Measurements from ENCODE around the gene ITGAE. TPM values are rescaled to one million over a fixed set of nuclear protein-coding genes. Genes with fewer than 3 reads are reported as not detected.
"Not testable (repeated sequence)": the region's sequence is repeated elsewhere in the genome, so short reads cannot be mapped to it uniquely, and the experiment has no call there.

ITGAE gene
- total RNA-seq, 1 experiment from 2014 or later, result 63.4 TPM

DNA sequence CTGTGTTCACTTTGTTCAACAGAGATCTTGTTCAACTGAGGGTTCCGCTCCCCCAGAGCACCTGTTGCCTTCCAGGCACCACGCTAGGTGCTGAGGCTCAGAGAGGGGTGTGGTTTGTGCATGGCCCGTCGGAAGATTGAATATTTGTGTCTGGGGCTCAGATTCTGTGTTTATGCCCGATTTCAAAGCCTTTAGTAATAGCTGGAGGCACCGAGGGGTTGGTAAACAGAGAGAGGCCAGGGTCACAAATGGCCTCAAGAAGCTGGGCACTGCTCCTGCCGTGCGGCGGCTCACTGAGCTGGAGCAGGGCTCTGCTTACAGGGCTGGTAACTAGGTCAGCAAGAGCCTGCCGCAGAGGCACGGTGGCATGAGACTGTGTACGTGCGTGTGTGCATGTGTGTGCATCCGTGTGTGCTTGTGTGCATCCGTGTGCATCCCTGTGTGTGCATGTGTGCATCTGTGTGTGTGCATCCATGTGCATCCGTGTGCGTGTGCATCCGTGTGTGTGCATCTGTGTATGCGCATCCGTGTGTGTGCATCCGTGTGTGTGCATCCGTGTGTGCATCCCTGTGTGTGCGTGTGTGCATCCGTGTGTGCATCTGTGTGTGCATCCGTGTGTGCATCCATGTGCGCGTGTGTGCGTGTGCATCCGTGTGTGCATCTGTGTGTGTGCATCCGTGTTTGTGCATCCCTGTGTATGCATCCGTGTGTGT, 5.4 kb downstream of the ITGAE start:
- no peak for DNase-seq (ENCODE audit: extremely low read depth, low read depth)

DNA sequence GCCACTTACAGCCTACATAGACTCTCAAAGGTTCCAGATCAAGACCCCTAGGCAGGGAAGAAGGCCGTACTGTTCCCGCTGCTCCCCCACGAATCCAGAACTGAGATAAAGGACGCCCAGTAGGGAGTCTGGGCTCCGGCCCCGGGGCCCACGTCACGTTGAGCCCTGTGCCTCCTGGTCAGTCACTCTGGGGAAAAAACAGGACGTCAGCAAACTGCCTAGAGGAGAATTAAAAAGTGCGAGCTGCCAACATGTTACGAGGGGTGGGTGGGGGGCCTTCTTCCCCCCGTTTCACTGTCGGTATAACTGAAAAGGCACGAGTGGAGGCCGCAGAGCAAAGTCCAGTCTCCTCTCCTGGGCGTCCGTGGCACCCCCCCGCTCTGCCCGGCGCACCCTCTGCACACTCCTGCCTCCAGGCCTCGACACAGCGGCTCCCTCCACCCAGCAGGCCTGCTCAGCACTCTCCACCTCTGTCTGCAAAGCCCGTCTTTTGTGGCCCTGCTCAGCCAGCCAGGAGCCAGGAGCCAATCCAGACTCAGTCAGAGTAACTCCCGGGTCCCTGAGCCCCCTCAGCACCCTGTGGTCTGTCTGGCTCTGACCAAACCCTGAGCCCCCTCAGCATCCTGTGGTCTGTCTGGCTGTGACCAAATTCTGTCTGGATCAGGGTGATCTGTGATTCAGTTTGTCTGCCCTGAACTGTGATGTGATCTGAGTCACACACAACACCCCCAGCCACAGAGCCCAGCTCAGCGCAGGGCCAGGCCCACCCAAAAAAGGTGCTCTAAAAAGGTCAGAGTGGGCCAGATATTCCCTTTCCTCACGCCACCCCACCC, 6.2 kb downstream of the ITGAE start:
- DNase-seq (ENCODE audit: extremely low read depth, low read depth), result no peak

DNA sequence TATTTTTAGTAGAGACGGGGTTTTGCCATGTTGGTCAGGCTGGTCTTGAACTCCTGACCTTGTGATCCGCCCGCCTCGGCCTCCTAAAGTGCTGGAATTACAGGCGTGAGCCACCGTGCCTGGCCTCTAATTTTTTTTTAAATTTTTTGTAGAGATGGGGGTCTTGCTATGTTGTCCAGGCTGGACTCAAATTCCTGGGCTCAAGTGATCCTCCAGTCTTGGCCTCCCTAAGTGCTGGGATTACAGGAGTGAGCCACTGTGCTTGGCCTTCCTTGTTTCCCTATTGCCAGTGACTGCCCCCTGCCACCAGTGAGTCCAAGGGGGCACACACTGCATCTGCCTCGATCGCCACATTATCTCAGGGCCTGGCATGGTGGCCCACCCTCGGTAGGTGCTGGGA, 6.8 kb downstream of the ITGAE start:
- not testable (repeated sequence) for DNase-seq (ENCODE audit: extremely low read depth, low read depth)

DNA sequence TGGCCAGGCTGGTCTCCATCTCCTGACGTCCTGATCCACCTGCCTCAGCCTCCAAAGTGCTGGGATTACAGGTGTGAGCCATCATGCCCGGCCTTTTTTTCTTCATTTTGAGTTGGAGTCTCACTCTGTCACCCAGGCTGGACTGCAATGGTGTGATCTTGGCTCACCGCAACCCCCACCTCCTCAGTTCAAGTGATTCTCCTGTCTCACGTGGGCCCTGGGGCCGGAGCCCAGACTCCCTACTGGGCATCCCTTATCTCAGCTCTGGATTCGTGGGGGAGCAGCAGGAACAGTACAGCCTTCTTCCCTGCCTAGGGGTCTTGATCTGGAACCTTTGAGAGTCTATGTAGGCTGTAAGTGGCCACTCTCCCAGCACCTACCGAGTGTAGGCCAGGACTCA, 7.7 kb downstream of the ITGAE start:
- DNase-seq (ENCODE audit: extremely low read depth, low read depth), result not testable (repeated sequence)

DNA sequence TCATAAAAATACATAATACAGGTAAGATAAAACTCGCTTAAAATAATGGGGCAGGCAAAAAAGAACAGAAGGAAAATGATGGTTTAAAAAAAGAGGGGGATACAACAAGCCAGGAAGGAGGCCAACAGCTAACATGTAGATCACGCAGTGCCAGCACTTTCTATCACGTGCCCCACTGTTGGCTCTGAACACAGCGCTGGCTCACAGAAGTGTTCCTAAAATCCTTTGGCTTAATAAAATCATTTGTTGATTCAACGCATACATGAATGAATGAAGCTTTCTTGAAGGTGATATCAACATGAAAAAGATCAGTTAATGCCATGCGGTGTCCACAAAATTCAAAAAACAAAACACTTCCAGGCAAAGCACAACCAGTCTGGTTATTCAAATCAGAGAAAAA, 8.5 kb downstream of the ITGAE start:
- no peak for DNase-seq (ENCODE audit: extremely low read depth, low read depth)

DNA sequence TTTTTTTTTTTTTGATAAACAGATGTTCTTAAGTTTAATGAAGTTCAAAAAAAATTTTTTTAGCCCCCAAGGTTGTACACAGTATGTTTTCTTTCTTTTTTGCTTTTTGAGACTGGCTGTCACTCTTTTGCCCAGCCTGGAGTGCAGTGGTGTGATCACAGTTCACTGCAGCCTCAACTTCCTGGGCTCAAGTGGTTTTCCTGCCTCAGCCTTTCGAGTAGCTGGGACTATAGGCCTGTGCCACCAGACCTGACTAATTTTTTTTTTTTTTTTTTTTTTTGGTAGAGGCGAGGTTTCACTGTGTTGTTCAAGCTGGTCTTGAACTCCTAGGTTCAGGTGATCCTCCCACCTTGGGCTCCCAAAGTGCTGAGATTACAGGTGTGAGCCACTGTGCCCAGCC, 12.8 kb downstream of the ITGAE start:
- no peak for DNase-seq (ENCODE audit: extremely low read depth, low read depth)

DNA sequence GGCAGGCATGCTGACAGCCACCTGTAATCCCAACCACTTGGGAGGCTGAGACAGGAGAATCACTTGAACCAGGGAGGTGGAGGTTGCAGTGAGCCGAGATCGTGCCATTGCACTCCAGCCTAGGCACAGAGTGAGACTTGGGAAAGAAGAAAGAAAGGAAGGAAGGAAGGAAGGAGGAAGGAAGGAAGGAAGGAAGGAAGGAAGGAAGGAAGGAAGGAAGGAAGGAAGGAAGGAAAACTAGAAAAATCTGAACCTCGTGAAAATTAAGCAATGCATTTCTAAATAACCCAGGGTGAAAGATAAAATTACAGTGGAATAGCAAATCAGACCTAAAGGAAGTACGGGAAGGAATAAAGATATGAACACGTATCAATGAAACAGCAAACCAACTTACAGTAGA, 15.7 kb downstream of the ITGAE start:
- not testable (repeated sequence) for DNase-seq (ENCODE audit: extremely low read depth, low read depth)

DNA sequence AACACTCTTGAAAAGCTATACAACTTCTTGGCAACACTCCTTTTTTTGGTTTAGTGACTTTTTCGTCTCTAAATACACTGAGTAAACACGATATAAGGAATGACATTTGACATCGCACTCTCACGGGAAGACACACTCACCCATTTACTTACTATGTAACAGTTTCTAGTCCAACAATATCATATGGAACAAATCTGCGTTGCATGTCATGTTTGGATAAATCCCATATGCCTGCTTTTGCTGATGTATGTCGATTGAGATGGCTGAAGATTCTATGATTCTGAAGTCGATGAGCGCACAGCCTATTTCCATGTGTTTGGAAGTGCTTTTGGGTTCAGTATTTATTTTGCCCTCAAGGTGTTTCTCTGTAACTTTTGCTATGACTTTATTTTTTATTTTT, 18.2 kb downstream of the ITGAE start:
- DNase-seq (ENCODE audit: extremely low read depth, low read depth), result no peak

DNA sequence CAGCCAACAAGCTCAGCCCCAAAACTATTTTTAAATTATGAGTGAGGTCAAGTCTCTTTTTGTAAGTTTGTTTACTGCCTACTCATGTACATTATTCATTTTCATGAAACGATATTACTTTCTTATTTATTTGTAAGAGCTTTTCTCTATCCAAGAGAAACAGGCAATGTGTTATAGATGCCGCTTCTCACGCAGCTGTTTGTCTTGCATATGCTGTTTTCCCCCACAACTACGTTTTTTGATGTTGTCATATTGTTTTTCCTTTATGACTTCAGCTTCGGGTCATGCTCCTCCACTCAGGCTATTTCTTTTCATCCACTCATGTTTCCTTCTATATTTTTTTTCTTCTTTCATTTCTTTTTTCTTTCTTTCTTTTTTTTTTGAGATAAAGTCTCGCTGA, 20.0 kb downstream of the ITGAE start:
- no peak for DNase-seq (ENCODE audit: extremely low read depth, low read depth)

DNA sequence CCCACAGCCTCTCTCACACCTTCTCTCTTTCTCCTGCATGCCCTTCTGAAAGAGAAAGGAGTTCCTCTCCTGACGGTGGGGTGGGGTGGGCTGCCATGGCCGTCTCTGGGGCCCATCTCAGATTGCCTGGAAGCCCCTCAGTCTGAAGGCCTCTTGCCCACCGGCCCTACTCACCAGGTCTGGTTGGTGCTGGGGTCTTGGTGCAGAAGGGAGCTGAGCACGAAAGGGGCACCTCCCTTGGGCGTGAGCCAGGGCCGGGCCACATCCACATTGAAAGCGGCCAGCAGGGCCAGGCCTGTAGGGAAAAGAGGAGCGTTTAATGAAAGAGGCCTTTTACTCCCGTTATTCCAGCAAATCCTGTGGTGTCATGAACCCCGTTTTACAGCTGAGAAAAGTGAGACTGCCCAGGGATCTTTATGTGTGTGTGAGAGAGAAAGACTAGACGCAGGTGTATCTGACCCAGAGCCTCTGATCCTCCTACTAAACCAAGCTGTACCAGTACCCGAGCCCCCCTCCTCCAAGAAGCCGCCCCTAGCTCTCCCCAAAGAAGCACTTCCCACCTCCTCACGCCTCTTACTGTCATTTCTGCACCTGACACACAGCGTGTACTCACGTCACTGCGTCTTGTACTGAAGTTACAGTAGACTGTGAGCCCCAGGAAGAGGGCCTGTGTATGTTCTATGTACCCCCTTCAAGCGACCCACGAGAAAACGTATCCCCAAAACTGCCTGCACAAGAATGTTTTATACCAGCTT, 23.4 kb downstream of the ITGAE start:
- DNase-seq (ENCODE audit: extremely low read depth, low read depth), result no peak

DNA sequence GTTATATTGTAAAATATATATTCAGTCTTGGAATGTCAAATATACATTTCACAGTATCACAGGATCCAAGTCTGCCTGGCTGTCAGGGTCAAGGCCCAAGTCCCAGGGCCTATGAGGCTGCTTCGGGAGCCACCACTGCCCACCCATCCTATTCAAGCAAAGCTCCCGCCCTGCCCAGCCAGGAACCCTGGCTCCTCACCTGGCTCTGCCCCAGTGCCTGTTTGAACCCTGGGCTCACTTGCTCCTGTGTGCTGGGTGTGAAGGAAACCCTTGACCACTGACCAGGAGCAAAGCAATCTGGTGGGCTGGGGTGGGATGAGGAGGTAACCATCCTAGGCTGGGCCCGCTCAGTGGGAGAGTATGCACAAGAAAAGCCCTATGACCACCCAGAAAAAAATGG, 27.0 kb downstream of the ITGAE start:
- no peak for DNase-seq (ENCODE audit: extremely low read depth, low read depth)

DNA sequence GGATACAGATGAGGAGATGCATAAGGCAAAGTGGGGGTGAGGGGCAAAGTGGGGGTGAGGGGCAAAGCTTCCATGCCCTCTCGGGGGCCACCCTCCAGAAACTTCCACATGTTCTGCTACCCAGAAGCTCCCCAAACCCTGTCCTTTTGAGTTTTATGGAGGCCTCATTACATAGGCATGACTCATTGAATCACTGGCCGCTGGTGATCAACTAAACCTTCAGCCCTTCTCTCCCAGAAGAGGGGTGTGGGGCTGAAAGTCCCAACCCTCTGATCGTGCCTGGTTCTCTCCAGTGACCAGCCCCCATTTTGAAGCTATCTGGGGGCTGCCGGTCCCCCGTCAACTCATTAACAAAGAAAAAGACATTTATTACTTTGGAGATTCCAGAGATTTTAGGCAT, 27.5 kb downstream of the ITGAE start:
- DNase-seq (ENCODE audit: extremely low read depth, low read depth), result no peak

DNA sequence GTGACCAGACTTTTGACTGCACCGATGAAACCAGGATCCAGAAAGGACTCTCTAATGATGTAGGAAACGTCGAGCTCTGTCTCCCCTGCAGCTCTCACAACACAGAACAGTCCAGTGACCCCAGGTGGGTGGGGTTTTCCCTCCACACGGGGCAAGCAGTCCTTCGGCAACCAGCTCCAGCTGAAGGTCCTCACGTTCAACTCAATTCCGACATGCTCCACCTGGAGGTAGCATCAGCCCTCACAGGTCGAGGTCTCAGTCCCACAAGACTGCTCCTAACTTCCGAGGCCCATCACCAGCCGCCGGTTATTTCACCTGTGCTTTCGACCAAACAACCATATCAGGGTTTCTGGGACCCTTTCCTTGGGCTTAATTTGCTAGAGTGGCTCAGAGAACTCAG, 28.2 kb downstream of the ITGAE start:
- no peak for DNase-seq (ENCODE audit: extremely low read depth, low read depth)

DNA sequence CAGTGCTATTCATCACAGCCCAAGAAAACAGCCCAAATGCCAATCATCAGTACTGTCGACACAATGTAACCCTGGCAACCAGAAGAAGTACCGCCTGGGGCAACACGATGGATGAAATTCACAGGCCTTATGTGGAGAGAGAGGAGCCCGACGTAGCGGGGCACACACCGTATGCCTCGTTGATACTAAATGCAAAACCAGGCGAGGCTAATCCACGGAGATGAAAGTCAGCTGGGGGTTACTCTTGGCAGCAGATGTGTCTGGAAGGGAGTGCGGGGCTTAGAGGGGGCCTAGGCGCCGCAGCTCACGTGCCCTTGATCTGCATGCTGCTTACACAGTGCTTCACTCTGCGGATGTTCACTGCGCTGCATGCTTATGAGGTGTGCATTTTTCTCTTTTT, 29.8 kb downstream of the ITGAE start:
- DNase-seq (ENCODE audit: extremely low read depth, low read depth), result no peak

DNA sequence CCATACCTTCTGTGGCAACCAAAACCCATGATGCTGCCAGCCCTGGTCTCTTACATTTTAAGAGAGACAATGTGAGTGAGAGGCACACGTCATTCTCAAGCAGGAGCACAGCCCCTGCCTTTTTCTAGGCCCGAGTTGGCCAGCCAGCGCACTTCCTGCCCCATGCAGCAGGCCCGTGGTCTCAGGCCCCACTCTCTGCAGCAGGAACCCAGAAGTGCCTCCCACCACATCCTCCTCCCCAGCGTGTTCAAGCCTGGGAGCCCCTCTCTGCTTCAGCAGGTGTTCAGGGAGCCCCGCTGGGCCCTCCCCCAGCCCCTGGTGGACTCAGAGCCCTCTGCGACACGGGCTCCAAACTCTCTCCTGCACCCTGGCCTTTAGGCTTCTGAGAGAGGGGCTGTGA, 30.5 kb downstream of the ITGAE start:
- DNase-seq (ENCODE audit: extremely low read depth, low read depth), result no peak

DNA sequence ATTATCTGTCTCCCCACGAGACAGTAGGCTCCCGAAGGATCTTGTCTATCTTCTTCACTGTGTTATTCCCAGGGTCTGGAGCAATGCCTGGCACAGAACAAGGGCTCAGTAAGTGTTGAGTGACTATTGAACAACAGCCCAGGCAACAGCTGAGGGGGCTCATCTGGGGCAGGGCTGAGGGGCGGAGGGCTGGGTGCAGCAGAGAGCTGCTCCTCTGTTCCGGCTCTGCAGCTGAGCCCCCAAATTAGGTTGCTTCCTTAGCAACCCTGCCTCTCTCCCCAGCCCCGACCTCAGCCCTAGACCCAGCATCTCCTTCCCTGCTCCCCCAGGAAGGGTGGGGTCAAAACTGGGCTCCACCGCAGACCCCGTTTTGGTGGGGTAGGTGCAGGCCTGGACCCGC, 32.2 kb downstream of the ITGAE start:
- DNase-seq (ENCODE audit: extremely low read depth, low read depth), result no peak

DNA sequence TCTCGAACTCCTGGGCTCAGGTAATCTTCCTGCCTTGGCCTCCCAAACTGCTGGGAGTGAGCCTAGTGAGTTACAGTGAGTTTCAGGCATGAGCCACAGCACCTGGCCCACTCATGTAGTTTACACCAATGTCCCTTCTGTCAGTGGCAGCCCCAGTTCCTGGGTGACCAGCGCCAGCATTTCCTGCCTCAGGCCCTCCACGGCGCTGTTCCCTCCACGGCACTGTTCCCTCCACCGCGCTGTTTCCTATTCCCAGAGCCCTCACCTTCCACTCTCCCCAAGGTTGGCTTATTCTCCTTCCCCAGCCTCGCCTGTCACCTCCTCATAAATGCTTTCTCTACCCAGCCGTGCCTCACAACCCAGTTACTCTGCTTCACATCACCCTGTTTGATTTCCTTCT, 32.6 kb downstream of the ITGAE start:
- DNase-seq (ENCODE audit: extremely low read depth, low read depth), result no peak

DNA sequence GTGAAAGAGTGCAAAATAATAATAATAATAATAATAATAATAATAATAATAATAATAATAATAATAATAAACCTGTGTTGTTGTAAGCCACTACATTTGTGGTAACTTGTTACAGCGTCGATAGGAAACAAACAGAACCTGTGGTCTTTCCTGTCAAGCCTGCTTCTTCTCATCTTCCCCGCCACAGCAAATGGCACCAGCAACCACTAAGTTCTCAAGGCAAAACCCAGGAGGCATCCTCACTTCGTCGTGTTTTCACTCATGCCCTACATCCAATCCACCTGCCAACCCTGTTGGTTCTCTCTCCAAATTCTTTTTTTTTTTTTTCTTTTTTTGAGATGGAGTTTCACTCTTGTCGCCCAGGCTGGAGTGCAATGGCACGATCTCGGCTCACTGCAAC, 34.2 kb downstream of the ITGAE start:
- DNase-seq (ENCODE audit: extremely low read depth, low read depth), result no peak

DNA sequence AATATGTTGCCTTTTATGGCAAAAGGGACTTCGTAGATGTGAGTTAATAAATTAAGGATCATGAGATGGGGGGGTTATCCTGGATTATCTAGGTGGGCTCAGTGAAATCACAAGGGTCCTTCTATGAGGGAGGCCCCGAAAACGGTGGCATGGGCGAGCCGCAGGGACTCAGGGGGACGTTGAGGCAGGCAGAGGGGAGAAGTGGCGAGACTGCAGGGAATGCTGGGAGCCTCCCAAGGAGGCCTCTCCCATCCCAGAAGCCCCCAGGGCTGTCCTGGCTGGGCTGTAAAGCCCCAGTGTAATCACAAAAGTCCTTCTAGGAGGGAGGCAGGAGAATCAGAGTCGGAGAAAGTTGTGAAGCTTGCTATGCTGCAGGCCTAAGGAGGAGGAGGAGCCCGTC, 35.0 kb downstream of the ITGAE start:
- DNase-seq (ENCODE audit: extremely low read depth, low read depth), result no peak

DNA sequence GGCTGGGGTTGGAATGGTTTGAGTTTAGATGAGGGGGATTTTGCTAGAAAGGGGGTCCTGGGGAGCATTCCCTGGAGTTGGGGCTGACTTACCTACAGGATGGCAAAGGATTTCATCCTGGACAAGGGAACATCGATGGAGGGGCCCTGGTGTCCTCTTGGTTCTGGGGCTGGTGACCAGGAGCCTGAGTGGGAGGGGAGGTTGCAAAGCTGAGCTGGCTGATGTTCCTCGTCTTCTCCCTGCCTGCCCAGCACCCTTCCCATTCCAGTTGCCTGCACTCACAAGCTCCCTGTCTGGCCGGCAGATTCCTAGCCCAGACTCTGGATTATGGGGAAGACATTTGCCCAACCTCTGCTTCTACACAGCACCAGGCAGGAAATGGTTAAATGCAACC, 37.2 kb downstream of the ITGAE start:
- no peak for DNase-seq (ENCODE audit: extremely low read depth, low read depth)

DNA sequence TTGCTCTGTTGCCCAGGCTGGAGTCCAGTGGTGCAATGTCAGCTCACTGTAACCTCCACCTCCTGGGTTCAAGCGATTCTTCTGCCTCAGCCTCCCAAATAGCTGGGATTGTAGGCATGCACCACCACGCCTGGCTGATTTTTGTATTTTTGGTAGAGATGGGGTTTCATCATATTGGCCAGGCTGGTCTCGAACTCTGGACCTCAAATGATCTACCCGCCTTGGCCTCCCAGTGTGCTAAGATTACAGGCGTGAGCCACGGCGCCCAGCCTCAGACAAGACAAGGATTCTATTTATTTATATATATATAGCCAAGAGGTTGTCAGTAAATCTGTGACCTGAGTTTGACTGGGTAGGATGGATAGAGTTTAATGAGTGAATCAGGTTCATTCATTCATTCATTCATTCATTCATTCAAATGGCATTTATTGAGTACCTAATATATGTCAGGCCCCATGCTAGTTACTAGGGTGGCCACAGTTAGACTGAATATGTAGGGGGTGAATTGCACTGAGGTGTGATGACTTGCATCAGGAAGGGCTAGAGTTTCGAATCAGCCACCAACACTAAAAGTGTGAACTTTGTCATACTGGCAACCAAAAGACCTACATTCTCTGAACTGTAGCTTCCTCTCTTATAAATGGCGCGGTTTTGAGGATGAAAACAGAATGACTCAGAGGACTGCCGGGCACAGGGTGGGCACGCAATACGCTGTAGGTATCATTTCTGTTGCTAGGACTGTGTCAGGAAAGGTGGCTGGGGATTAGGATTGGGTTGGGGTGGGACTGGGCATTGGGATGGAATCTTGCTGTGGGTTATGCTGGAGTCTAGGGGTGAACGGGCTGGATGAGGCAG, 37.8 kb downstream of the ITGAE start:
- DNase-seq (ENCODE audit: extremely low read depth, low read depth), result no peak

All from NCI-H460 (cell line).